Osteocyte (in vitro differentiated cells): ENCODE results near the gene IRX2. TPM values are rescaled to one million over a fixed set of nuclear protein-coding genes. Genes with fewer than 3 reads are reported as not detected.

Experiments
- DNase-seq: peaks from one replicate; pipeline ENCODE4 v3.0.0; 2021; ENCODE audit warnings: mixed read lengths; ENCODE audit not compliant: unreplicated experiment; ENCODE audit errors: extremely low spot score
- H3K27ac Mint-ChIP-seq: one replicate; pipeline ENCODE4 v1.8.0; 2021; ENCODE audit warnings: mild to moderate bottlenecking, mixed read lengths; ENCODE audit not compliant: unreplicated experiment
- H3K27me3 Mint-ChIP-seq: one replicate; pipeline ENCODE4 v1.8.0; 2021; ENCODE audit warnings: mixed read lengths; ENCODE audit not compliant: unreplicated experiment
- H3K36me3 Mint-ChIP-seq: one replicate; pipeline ENCODE4 v1.8.0; 2021; ENCODE audit warnings: mixed read lengths; ENCODE audit not compliant: unreplicated experiment
- H3K4me1 Mint-ChIP-seq: one replicate; pipeline ENCODE4 v1.8.0; 2021; ENCODE audit warnings: mixed read lengths; ENCODE audit not compliant: unreplicated experiment
- H3K4me3 Mint-ChIP-seq: one replicate; pipeline ENCODE4 v1.8.0; 2021; ENCODE audit warnings: mild to moderate bottlenecking, moderate library complexity, mixed read lengths; ENCODE audit not compliant: unreplicated experiment
- H3K9me3 Mint-ChIP-seq: one replicate; pipeline ENCODE4 v1.8.0; 2021; ENCODE audit warnings: mixed read lengths; ENCODE audit not compliant: unreplicated experiment
- CTCF ChIP-seq: fragments of 200-600 bp; sonication (generic); IDR thresholded peaks from 2 replicates; pipeline ENCODE4 v1.5.0; 2021; ENCODE audit warnings: antibody characterized with exemption, mild to moderate bottlenecking, moderate library complexity
- long read RNA-seq: library from polyadenylated mRNA; unstranded; transcript quantifications from one replicate; pipeline ENCODE4 v2.0.0, GENCODE V29; 2021
- total RNA-seq: library from RNA; stranded (reverse); gene quantifications from 2 replicates; pipeline ENCODE4 v1.2.1, GENCODE V29; 2021

Gene IRX2
- total RNA-seq = 17.1 and 17.5 TPM in 2 replicates
- long read RNA-seq, partial matches to known transcripts = 0 of 1 reads
- long read RNA-seq, other reads (novel, unspliced or antisense) = 1 of 1 reads

- peak; percentile 97 for DNase-seq
- Mint-ChIP-seq H3K27me3 (no peaks in the 10 kb centered on the region), H3K4me1 (peaks cover 51% of the 10 kb centered on the region), H3K4me3 (peak within 1 kb of the TSS; percentile 82), H3K36me3 (peaks cover 12% of the 10 kb centered on the region), H3K27ac (peak within 1 kb of the TSS; percentile 94), H3K9me3 (no peaks in the 10 kb centered on the region)
- no peak for TF ChIP-seq CTCF
These were observed at the start of gene IRX2 for GRCh38 chr5:2751592-2752021. Gene IRX2, minus strand, starts transcription at chr5:2751677. Its CDS starts 264 bp downstream, at chr5:2751413.

GRCh38 chr5:2800035-2800434, 48.6 kb upstream of the IRX2 start:
- no peaks in the 10 kb centered on the region for H3K27me3 Mint-ChIP-seq
- no peak for TF ChIP-seq CTCF
- H3K4me1 Mint-ChIP-seq = no peaks in the 10 kb centered on the region
- H3K4me3 Mint-ChIP-seq = no peak overlapping the region
- peak; percentile 51 for DNase-seq
- no peaks in the 10 kb centered on the region for H3K36me3 Mint-ChIP-seq
- no peak overlapping the region for H3K27ac Mint-ChIP-seq
- peaks cover 5% of the 10 kb centered on the region for H3K9me3 Mint-ChIP-seq

GRCh38 chr5:2797981-2798380, 46.5 kb upstream of the IRX2 start:
- no peak for TF ChIP-seq CTCF
- no peaks in the 10 kb centered on the region for H3K27me3 Mint-ChIP-seq
- H3K4me1 Mint-ChIP-seq = no peaks in the 10 kb centered on the region
- peaks cover 18% of the 10 kb centered on the region for H3K9me3 Mint-ChIP-seq
- H3K4me3 Mint-ChIP-seq = no peak overlapping the region
- no peak for DNase-seq
- H3K27ac Mint-ChIP-seq = no peak overlapping the region
- H3K36me3 Mint-ChIP-seq = no peaks in the 10 kb centered on the region

- Mint-ChIP-seq H3K4me3 (no peak overlapping the region), H3K27me3 (no peaks in the 10 kb centered on the region), H3K4me1 (no peaks in the 10 kb centered on the region), H3K36me3 (no peaks in the 10 kb centered on the region), H3K27ac (no peak overlapping the region), H3K9me3 (peaks cover 20% of the 10 kb centered on the region)
- TF ChIP-seq CTCF = no peak
- peak; percentile 49 for DNase-seq
These were observed 45.7 kb upstream of the IRX2 start for GRCh38 chr5:2797160-2797559.

- no peak overlapping the region for H3K27ac Mint-ChIP-seq
These were observed 31.7 kb upstream of the IRX2 start for GRCh38 chr5:2783223-2783622.

More at GRCh38 chr5:2783223-2783622, 31.7 kb upstream of the IRX2 start:
- no peak for DNase-seq
- H3K4me1 Mint-ChIP-seq = no peaks in the 10 kb centered on the region
- peaks cover 17% of the 10 kb centered on the region for H3K9me3 Mint-ChIP-seq
- H3K27me3 Mint-ChIP-seq = no peaks in the 10 kb centered on the region
- H3K4me3 Mint-ChIP-seq = no peak overlapping the region
- TF ChIP-seq CTCF = no peak
- H3K36me3 Mint-ChIP-seq = no peaks in the 10 kb centered on the region
